KMS-11 (cell line): ENCODE data around the gene GIMAP2.

Source experiments
- H2AFZ ChIP-seq: fragments of 200-600 bp; sonication (generic); 2 replicates; pipeline ENCODE4 v1.6.1; 2016; ENCODE audit warnings: antibody characterized with exemption, mixed run types, low read depth
- H3K27ac ChIP-seq: fragments of 200-600 bp; sonication (generic); 2 replicates; pipeline ENCODE4 v1.6.1; 2016; ENCODE audit warnings: mild to moderate bottlenecking, mixed run types
- H3K27me3 ChIP-seq: fragments of 200-600 bp; sonication (generic); 2 replicates; pipeline ENCODE4 v1.6.1; 2017; ENCODE audit warnings: mild to moderate bottlenecking, low read depth, mixed run types, moderate library complexity; ENCODE audit not compliant: insufficient read depth
- H3K36me3 ChIP-seq: fragments of 200-600 bp; sonication (generic); 2 replicates; pipeline ENCODE4 v1.6.1; 2017; ENCODE audit warnings: mild to moderate bottlenecking, mixed run types; ENCODE audit not compliant: insufficient read depth
- H3K4me1 ChIP-seq: fragments of 200-600 bp; sonication (generic); 2 replicates; pipeline ENCODE4 v1.6.1; 2016; ENCODE audit warnings: mild to moderate bottlenecking, low read depth, mixed run types; ENCODE audit not compliant: poor library complexity, severe bottlenecking
- H3K4me2 ChIP-seq: fragments of 200-600 bp; sonication (generic); 2 replicates; pipeline ENCODE4 v1.7.0; 2016; ENCODE audit warnings: mild to moderate bottlenecking, mixed run types
- H3K4me3 ChIP-seq: fragments of 200-600 bp; sonication (generic); IDR thresholded peaks from 2 replicates; pipeline ENCODE4 v1.6.1; 2017; ENCODE audit warnings: low read depth, low read length, mixed read lengths; ENCODE audit not compliant: insufficient read depth
- H3K79me2 ChIP-seq: fragments of 200-600 bp; sonication (generic); 2 replicates; pipeline ENCODE4 v1.6.1; 2016; ENCODE audit warnings: low read depth, mixed run types; ENCODE audit not compliant: insufficient read depth
- H3K9ac ChIP-seq: fragments of 200-600 bp; sonication (generic); 2 replicates; pipeline ENCODE4 v1.6.1; 2016; ENCODE audit warnings: mild to moderate bottlenecking, mixed run types
- H4K20me1 ChIP-seq: fragments of 200-600 bp; sonication (generic); 2 replicates; pipeline ENCODE4 v1.6.1; 2016; ENCODE audit warnings: mild to moderate bottlenecking, mixed run types; ENCODE audit not compliant: insufficient read depth
- TF ChIP-seq, protein P1 (sequence below): fragments of 200-600 bp; sonication (generic); conservative IDR thresholded peaks from 2 replicates; pipeline ENCODE4 v1.6.1; 2017; ENCODE audit warnings: low read depth, mild to moderate bottlenecking, antibody characterized with exemption, low read length, moderate library complexity, mixed read lengths

The GIMAP2 gene

DNA sequence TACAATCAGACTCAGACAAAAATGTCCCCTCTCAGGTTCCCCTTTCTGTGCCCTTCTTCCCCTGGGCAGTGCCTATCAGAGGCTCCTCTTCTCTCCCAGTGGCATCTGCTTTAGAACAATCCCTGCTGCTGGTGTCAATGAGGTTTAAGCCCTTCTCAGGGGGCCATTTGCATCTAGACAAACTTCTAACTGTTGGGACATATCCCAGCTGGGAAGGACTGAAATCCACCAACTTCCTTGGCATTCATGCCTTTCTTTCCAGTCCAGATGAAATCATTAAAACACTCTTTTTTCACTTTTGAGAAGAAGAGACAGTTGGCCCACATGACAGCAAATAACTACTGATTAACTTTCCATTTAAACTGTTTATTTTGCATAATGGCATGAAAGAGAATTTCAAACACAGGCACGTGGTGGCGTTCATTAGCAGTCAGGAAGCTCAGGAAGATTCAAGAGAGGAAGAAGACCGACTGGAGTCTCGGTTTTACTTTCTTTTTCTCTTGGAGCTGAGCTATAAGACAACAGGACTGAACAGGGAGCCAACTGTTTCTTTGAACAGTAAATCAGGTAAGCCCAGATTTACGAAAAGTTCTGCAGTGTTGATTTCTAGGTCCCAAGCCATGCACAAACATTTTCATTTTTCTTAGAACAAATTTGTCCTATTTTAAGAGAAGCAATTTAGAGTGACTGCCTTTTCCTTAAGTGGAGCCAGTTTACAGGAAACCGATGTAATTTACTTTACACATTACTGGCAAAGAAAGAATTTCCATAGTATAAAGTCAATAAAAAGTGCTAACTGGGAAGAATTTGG lies at the start of gene GIMAP2:
TSS of gene GIMAP2 (plus strand) at position 488 of the 811 bp plus-strand sequence. CDS start 1,354 bp downstream, outside the sequence.
- TF ChIP-seq, protein P1, sequence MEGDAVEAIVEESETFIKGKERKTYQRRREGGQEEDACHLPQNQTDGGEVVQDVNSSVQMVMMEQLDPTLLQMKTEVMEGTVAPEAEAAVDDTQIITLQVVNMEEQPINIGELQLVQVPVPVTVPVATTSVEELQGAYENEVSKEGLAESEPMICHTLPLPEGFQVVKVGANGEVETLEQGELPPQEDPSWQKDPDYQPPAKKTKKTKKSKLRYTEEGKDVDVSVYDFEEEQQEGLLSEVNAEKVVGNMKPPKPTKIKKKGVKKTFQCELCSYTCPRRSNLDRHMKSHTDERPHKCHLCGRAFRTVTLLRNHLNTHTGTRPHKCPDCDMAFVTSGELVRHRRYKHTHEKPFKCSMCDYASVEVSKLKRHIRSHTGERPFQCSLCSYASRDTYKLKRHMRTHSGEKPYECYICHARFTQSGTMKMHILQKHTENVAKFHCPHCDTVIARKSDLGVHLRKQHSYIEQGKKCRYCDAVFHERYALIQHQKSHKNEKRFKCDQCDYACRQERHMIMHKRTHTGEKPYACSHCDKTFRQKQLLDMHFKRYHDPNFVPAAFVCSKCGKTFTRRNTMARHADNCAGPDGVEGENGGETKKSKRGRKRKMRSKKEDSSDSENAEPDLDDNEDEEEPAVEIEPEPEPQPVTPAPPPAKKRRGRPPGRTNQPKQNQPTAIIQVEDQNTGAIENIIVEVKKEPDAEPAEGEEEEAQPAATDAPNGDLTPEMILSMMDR = no peak
- peak within 1 kb of the TSS; percentile 32; the same call in 1 of the 2 replicates for H3K27ac ChIP-seq
- H3K9ac ChIP-seq = peak within 1 kb of the TSS; percentile 29; the same call in 1 of the 2 replicates
- no peak within 1 kb of the TSS for H3K4me3 ChIP-seq
- no peaks in the 10 kb centered on the region for H3K36me3 ChIP-seq
- H4K20me1 ChIP-seq = no peaks in the 10 kb centered on the region
- H3K4me1 ChIP-seq = peaks cover 13% of the 10 kb centered on the region
- H3K79me2 ChIP-seq = no peaks in the 10 kb centered on the region
- peak within 1 kb of the TSS; percentile 78 for H3K4me2 ChIP-seq
- no peaks in the 10 kb centered on the region for H3K27me3 ChIP-seq
- peak within 1 kb of the TSS; percentile 94 for H2AFZ ChIP-seq

DNA sequence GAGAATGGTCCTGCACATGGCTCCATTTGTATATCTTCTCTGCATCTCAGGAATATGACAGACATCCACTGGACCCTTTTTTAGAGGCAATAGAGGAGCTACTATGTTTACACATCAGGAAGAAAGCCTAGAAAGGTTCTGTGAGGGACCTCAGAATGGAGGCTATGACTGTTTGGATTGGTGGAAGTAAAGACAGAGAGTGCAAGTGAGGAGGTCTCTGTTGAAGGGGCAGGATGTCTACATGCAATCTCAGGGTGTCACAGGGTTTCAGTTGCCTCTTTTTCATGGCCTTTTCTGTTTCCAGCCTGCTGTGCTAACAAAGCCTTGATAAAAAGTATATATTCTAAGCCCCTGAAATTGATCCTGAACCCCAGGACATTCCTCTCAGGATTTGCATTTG lies 43.7 kb upstream of the GIMAP2 start:
- no peak overlapping the region for H2AFZ ChIP-seq

DNA sequence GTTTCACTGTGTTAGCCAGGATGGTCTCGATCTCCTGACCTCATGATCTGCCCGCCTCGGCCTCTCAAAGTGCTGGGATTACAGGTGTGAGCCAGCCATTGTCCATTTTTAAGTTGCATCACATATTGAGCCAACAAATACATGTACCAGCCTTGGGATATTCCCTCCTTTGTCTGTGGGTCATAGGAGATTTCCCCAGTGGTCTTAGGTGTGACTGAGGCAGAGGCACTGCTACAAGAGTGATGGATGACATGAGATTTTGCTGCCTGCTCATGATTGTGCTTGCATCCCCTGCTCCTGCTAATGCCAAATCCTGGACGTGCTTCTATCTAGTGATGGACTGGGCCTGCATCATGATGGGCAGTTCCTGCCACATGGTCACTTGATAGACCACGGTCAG lies 42.6 kb upstream of the GIMAP2 start:
- no peaks in the 10 kb centered on the region for H3K27me3 ChIP-seq
- H3K79me2 ChIP-seq = no peaks in the 10 kb centered on the region
- no peak overlapping the region for H3K9ac ChIP-seq

More for the DNA sequence above, 43.7 kb upstream of the GIMAP2 start:
- no peak overlapping the region for H3K4me2 ChIP-seq
- no peaks in the 10 kb centered on the region for H3K4me1 ChIP-seq
- H4K20me1 ChIP-seq = no peaks in the 10 kb centered on the region
- TF ChIP-seq, protein P1 = no peak
- H3K36me3 ChIP-seq = no peaks in the 10 kb centered on the region
- no peaks in the 10 kb centered on the region for H3K27me3 ChIP-seq
- no peak overlapping the region for H3K27ac ChIP-seq
- H3K9ac ChIP-seq = no peak overlapping the region
- H3K79me2 ChIP-seq = no peaks in the 10 kb centered on the region
- no peak overlapping the region for H3K4me3 ChIP-seq

DNA sequence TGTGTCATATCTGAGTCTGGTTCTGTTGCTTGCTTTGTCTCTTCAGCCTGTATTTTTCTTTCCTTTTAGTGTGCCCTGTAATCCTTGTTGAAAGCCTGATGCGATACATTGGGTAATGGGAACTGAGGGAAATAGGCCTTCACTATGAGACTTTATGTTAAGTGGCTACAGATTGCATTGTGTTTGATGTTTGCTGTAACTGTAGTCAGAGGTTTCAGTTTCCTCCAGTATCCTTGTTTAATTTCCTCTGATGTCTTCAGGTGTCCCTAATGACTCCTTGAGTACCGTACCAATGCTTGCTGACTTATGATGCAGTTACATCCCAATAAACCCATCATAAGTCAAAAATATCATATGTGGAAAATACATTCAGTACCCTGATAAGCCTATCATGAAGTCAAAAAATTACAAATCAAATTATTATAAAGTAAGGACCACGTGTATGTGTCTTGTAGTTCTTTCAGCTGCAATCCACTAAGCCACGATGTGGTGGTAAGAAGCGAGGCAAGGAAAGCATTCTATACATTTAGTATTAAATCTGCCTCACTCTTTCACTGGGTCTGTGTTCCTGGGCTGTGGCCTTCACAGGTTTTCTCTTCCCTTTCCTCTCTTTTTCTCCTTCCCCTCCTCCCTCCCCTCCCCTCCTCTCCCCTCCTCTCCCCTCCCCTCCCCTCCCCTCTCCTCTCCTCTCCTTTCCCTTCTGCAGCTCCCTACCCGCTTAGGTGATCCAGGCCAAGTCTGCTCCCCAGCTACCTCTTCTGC lies 40.1 kb upstream of the GIMAP2 start:
- Histone ChIP-seq H3K4me2 (no peak overlapping the region), H4K20me1 (no peaks in the 10 kb centered on the region), H3K79me2 (no peaks in the 10 kb centered on the region), H3K4me3 (no peak overlapping the region), H3K36me3 (no peaks in the 10 kb centered on the region), H2AFZ (no peak overlapping the region), H3K27me3 (no peaks in the 10 kb centered on the region), H3K4me1 (no peaks in the 10 kb centered on the region), H3K27ac (no peak overlapping the region), H3K9ac (no peak overlapping the region)
- TF ChIP-seq, protein P1 = no peak

More for the DNA sequence above, 42.6 kb upstream of the GIMAP2 start:
- Histone ChIP-seq H3K4me2 (no peak overlapping the region), H3K27ac (no peak overlapping the region), H3K4me1 (no peaks in the 10 kb centered on the region), H4K20me1 (no peaks in the 10 kb centered on the region), H2AFZ (no peak overlapping the region), H3K4me3 (no peak overlapping the region), H3K36me3 (no peaks in the 10 kb centered on the region)
- TF ChIP-seq, protein P1 = no peak
